GM23248 (cell line): ENCODE measurements around the gene HMGCL. TPM values are rescaled to one million over a fixed set of nuclear protein-coding genes. Genes with fewer than 3 reads are reported as not detected.

Experiments used
- DNase-seq: peaks from one replicate; pipeline ENCODE4 v3.0.0-alpha.2; 2015
- H2AFZ ChIP-seq: fragments of 200-600 bp; sonication (generic); 2 replicates; pipeline ENCODE4 v1.6.1; 2016; ENCODE audit warnings: antibody characterized with exemption
- H3F3A ChIP-seq: fragments of 200-600 bp; sonication (generic); 2 replicates; pipeline ENCODE4 v1.6.1; 2016; ENCODE audit warnings: mild to moderate bottlenecking, antibody characterized with exemption, mixed run types; ENCODE audit not compliant: insufficient read depth
- H3K27ac ChIP-seq: fragments of 200-600 bp; sonication (generic); 2 replicates; pipeline ENCODE4 v1.5.1; 2016; ENCODE audit warnings: mild to moderate bottlenecking
- H3K27me3 ChIP-seq: fragments of 200-600 bp; sonication (generic); replicated peaks from 2 replicates; pipeline ENCODE4 v1.6.1; 2016; ENCODE audit warnings: mild to moderate bottlenecking; ENCODE audit not compliant: insufficient read depth
- H3K36me3 ChIP-seq: fragments of 200-600 bp; sonication (generic); 2 replicates; pipeline ENCODE4 v1.6.1; 2016; ENCODE audit warnings: low read depth, mild to moderate bottlenecking
- H3K4me1 ChIP-seq: fragments of 200-600 bp; sonication (generic); 2 replicates; pipeline ENCODE4 v1.6.1; 2016; ENCODE audit warnings: mild to moderate bottlenecking; ENCODE audit not compliant: insufficient read depth
- H3K4me2 ChIP-seq: fragments of 200-600 bp; sonication (generic); one replicate; pipeline ENCODE4 v1.6.1; 2016; ENCODE audit warnings: mild to moderate bottlenecking; ENCODE audit not compliant: unreplicated experiment
- H3K4me3 ChIP-seq: fragments of 200-600 bp; sonication (generic); 2 replicates; pipeline ENCODE4 v1.5.1; 2016; ENCODE audit warnings: mild to moderate bottlenecking
- H3K79me2 ChIP-seq: fragments of 200-600 bp; sonication (generic); 2 replicates; pipeline ENCODE4 v1.6.1; 2016; ENCODE audit warnings: mild to moderate bottlenecking; ENCODE audit not compliant: insufficient read depth
- H3K9ac ChIP-seq: fragments of 200-600 bp; sonication (generic); 2 replicates; pipeline ENCODE4 v1.6.1; 2016; ENCODE audit warnings: mild to moderate bottlenecking
- H3K9me2 ChIP-seq: fragments of 200-600 bp; sonication (generic); 2 replicates; pipeline ENCODE4 v1.6.1; 2016; ENCODE audit warnings: mixed run types, mild to moderate bottlenecking, moderate library complexity; ENCODE audit not compliant: insufficient read depth
- H3K9me3 ChIP-seq: fragments of 200-600 bp; sonication (generic); one replicate; pipeline ENCODE4 v1.6.1; 2017; ENCODE audit warnings: low read depth
- H4K20me1 ChIP-seq: fragments of 200-600 bp; sonication (generic); 2 replicates; pipeline ENCODE4 v1.6.0; 2016; ENCODE audit not compliant: insufficient read depth
- EZH2 ChIP-seq: fragments of 200-600 bp; sonication (generic); IDR thresholded peaks from 2 replicates; pipeline ENCODE4 v1.6.1; 2018; ENCODE audit warnings: antibody characterized with exemption, mild to moderate bottlenecking; ENCODE audit not compliant: insufficient read depth, poor library complexity, severe bottlenecking
- EZH2phosphoT487 ChIP-seq: fragments of 200-600 bp; sonication (generic); IDR thresholded peaks from 2 replicates; pipeline ENCODE4 v1.6.1; 2018; ENCODE audit warnings: antibody characterized with exemption, moderate library complexity, mild to moderate bottlenecking, low read depth; ENCODE audit not compliant: insufficient read depth
- WGBS, 2 experiments: methylation state at CpG; one replicate each; pipeline ENCODE4 v1.1.6; 2015 to 2017; ENCODE audit warnings: low lambda C conversion rate in 2 of 2, low coverage in 1 of 2; ENCODE audit errors: missing lambda C conversion rate in 2 of 2; 5-methylcytosine and 5-hydroxymethylcytosine counted together
- in situ Hi-C: fragments of 300-500 bp; cut with MboI; formaldehyde crosslinking; loops from 2 replicates; pipeline ENCODE4 v1.15.0; 2020
- polyA plus RNA-seq: library from polyadenylated mRNA; unstranded; fragments of >200 nt; fragmentation: Nextera tagmentation; extraction: Ambion mirVana; gene quantifications from 2 replicates; pipeline ENCODE4 v1.2.1, GENCODE V29; 2016
- total RNA-seq: library from RNA; depleted of rRNA; stranded (reverse); fragments of >200 nt; shearing (Covaris generic); gene quantifications from 2 replicates; pipeline ENCODE4 v1.2.3, GENCODE V29; 2014; rRNA removed

HMGCL gene
- total RNA-seq (48.1 and 50.8 TPM in 2 replicates), polyA plus RNA-seq (46.9 and 49.3 TPM in 2 replicates)

DNA sequence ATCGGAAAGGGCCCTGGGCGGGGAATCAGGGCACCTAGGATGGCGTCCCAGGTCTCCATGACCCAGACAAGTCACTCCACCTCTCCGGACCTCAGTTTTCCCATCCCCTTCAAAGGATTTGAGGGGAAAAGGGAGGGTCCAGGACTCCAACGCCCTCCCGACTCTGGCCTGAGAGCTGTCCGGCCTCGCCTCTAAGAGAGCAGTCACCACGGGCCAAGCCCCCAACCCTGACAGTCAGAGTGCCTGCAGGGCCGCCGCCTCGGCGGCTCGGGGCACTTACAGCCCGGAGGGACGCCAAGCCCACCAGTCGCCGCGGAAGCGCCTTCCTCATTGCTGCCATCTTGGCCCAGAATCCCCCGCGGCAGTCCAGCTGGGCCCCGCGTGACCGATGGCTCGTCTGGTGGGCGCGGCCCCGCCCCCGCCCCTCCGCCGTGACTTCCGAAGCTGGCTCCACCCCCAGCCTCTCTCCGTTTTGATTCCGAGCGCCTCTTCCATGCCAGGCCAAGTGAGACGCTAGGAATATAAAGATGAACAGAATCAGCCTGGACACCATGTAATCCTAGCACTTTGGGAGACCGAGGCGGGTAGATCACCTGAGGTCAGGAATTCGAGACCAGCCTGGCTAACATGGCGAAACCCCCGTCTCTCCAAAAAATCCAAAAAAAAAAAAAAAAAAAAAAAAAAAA lies at the start of gene HMGCL:
TSS of gene HMGCL (minus strand) at position 354 of the 686 bp plus-strand sequence. CDS start at position 340, 14 bp downstream.
- H3K27ac ChIP-seq: peak within 1 kb of the TSS; percentile 81
- H3K9me2 ChIP-seq: no peaks in the 10 kb centered on the region
- no peak for TF ChIP-seq EZH2
- TF ChIP-seq EZH2phosphoT487: no peak
- H4K20me1 ChIP-seq: no peaks in the 10 kb centered on the region
- no peaks in the 10 kb centered on the region for H3K36me3 ChIP-seq
- peak within 1 kb of the TSS; percentile 93 for H3K4me3 ChIP-seq
- WGBS, 2 experiments: 1% methylated on average over 30 to 32 of the region's 42 CpGs
- H3K27me3 ChIP-seq: no peaks in the 10 kb centered on the region
- peak; percentile 97 for DNase-seq
- H3K9me3 ChIP-seq: no peaks in the 10 kb centered on the region
- peaks cover 26% of the 10 kb centered on the region for H3K79me2 ChIP-seq
- peak within 1 kb of the TSS; percentile 90 for H2AFZ ChIP-seq
- no peaks in the 10 kb centered on the region for H3F3A ChIP-seq
- in situ Hi-C loops: no loop called here
- peak within 1 kb of the TSS; percentile 90 for H3K4me2 ChIP-seq
- H3K9ac ChIP-seq: peak within 1 kb of the TSS; percentile 98
- peaks cover 6% of the 10 kb centered on the region; the same call in 1 of the 2 replicates for H3K4me1 ChIP-seq

- H2AFZ ChIP-seq: no peak overlapping the region
- no peaks in the 10 kb centered on the region for H4K20me1 ChIP-seq
- no peaks in the 10 kb centered on the region for H3K9me3 ChIP-seq
- no peak overlapping the region for H3K4me2 ChIP-seq
- DNase-seq: no peak
- H3K9ac ChIP-seq: no peak overlapping the region
- no peaks in the 10 kb centered on the region for H3F3A ChIP-seq
- H3K27ac ChIP-seq: no peak overlapping the region
- 52 to 57% methylated on average over 3 of the region's 3 CpGs for WGBS, 2 experiments
- no peaks in the 10 kb centered on the region for H3K79me2 ChIP-seq
- H3K27me3 ChIP-seq: no peaks in the 10 kb centered on the region
- no peak overlapping the region for H3K4me3 ChIP-seq
- H3K4me1 ChIP-seq: no peaks in the 10 kb centered on the region
- no peaks in the 10 kb centered on the region for H3K9me2 ChIP-seq
- TF ChIP-seq EZH2 (no peak), EZH2phosphoT487 (no peak)
- in situ Hi-C loops: no loop called here
- H3K36me3 ChIP-seq: no peaks in the 10 kb centered on the region
These were observed 47.2 kb upstream of the HMGCL start for GRCh38 chr1:23872421-23872820.

DNA sequence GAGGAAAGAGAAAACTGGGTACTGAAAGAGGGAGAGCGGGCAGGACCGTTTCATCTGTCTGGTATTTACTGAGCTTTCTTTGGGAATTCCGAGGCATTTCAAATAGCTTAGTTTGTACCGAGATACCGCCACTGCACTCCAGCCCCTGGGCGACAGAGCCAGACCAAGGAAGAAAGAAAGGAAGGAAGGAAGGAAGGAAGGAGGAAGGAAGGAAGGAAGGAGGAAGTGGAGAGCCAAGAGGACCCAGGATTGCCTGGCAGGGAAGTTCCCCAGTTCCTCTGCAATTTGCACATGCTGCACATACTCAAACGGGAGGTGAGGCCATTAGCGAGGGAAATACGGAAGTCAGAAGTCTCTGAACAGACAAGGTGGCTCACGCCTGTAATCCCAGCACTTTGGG lies 43.8 kb upstream of the HMGCL start:
- no peaks in the 10 kb centered on the region for H3K36me3 ChIP-seq
- H3K4me2 ChIP-seq: peak overlapping the region; percentile 98
- in situ Hi-C loops: no loop called here
- DNase-seq: no peak
- peak overlapping the region; percentile 52 for H3K9ac ChIP-seq
- no peaks in the 10 kb centered on the region for H3K9me3 ChIP-seq
- no peaks in the 10 kb centered on the region for H4K20me1 ChIP-seq
- peak overlapping the region; percentile 97 for H2AFZ ChIP-seq
- 28 to 32% methylated on average over 10 of the region's 10 CpGs for WGBS, 2 experiments
- no peaks in the 10 kb centered on the region for H3K79me2 ChIP-seq
- H3K27me3 ChIP-seq: 0 out of 2 replicates have a peak, but pooled peaks cover 7% of the 10 kb centered on the region
- H3K4me1 ChIP-seq: no peaks in the 10 kb centered on the region
- no peaks in the 10 kb centered on the region for H3K9me2 ChIP-seq
- TF ChIP-seq EZH2 (no peak), EZH2phosphoT487 (no peak)
- no peaks in the 10 kb centered on the region for H3F3A ChIP-seq
- H3K27ac ChIP-seq: no peak overlapping the region
- peak overlapping the region; percentile 73 for H3K4me3 ChIP-seq

DNA sequence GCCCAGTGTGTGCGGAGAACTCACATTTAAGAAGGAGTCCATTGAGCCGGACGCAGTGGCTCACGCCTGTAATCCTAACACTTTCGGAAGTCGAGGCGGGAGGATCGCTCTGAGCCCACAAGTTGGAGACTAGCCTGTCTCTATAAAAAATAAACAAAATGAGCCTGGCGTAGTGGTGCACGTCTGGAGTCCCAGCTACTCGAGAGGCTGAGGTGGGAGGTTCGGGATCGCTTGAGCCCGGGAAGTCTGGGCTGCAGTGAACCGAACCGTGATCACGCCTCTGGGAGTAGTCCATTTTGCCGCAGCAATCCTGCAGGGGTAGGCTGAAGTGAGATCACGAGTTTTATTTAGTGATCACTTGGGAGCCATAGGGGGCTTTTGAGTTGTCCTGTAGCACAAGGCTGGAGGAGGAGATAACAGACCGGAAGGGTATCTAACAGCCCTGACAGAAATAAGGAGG lies 43.4 kb upstream of the HMGCL start:
- H3K9ac ChIP-seq: peak overlapping the region; percentile 52
- in situ Hi-C loops: no loop called here
- WGBS, 2 experiments: 1% methylated on average over 20 of the region's 20 CpGs

More for the DNA sequence above, 43.4 kb upstream of the HMGCL start:
- H3F3A ChIP-seq: no peaks in the 10 kb centered on the region
- peak overlapping the region; percentile 73 for H3K4me3 ChIP-seq
- TF ChIP-seq EZH2phosphoT487: no peak
- no peak for TF ChIP-seq EZH2
- H3K4me1 ChIP-seq: no peaks in the 10 kb centered on the region
- H3K36me3 ChIP-seq: no peaks in the 10 kb centered on the region
- 0 out of 2 replicates have a peak, but pooled peaks cover 7% of the 10 kb centered on the region for H3K27me3 ChIP-seq
- peak overlapping the region; percentile 98 for H3K4me2 ChIP-seq
- no peaks in the 10 kb centered on the region for H4K20me1 ChIP-seq
- H3K9me3 ChIP-seq: no peaks in the 10 kb centered on the region
- H3K9me2 ChIP-seq: no peaks in the 10 kb centered on the region
- peak overlapping the region; percentile 97 for H2AFZ ChIP-seq
- peak; percentile 58 for DNase-seq
- H3K79me2 ChIP-seq: no peaks in the 10 kb centered on the region
- H3K27ac ChIP-seq: no peak overlapping the region
